ENCODE results near the gene BICDL1. TPM values are rescaled to one million over a fixed set of nuclear protein-coding genes. Genes with fewer than 3 reads are reported as not detected.
"Not testable (repeated sequence)": the region's sequence is repeated elsewhere in the genome, so short reads cannot be mapped to it uniquely, and the experiment has no call there.

The BICDL1 gene
- total RNA-seq, 1 experiment from 2014 or later, result 14.4 TPM

- H3K27me3 ChIP-seq (ENCODE audit: insufficient read depth, low read depth), result no peaks in the 10 kb centered on the region
- no peaks in the 10 kb centered on the region for H3K9me3 ChIP-seq (ENCODE audit: insufficient read depth, low read depth)
- no peak for DNase-seq
- H3F3A ChIP-seq (ENCODE audit: insufficient read depth, low read depth), result peaks cover 10% of the 10 kb centered on the region
- H3K4me2 ChIP-seq, result no peak overlapping the region
- no peak overlapping the region for H2AFZ ChIP-seq
- no peaks in the 10 kb centered on the region for H3K36me3 ChIP-seq (ENCODE audit: low read depth)
- H3K27ac ChIP-seq, result no peak overlapping the region
- no peak overlapping the region for H3K4me3 ChIP-seq
- H4K20me1 ChIP-seq (ENCODE audit: insufficient read depth), result no peaks in the 10 kb centered on the region
- ChIA-PET CTCF (no interaction called here), POLR2A (ENCODE audit: unreplicated experiment) (no interaction called here)
- no TSS peak for BruUV-seq (replicated peaks)
- H3K9me2 ChIP-seq (ENCODE audit: insufficient read depth), result no peaks in the 10 kb centered on the region
- TF ChIP-seq EZH2 (IDR thresholded peaks at IDR 0.05; ENCODE audit: low read depth), result no peak
- TF ChIP-seq, protein P1, sequence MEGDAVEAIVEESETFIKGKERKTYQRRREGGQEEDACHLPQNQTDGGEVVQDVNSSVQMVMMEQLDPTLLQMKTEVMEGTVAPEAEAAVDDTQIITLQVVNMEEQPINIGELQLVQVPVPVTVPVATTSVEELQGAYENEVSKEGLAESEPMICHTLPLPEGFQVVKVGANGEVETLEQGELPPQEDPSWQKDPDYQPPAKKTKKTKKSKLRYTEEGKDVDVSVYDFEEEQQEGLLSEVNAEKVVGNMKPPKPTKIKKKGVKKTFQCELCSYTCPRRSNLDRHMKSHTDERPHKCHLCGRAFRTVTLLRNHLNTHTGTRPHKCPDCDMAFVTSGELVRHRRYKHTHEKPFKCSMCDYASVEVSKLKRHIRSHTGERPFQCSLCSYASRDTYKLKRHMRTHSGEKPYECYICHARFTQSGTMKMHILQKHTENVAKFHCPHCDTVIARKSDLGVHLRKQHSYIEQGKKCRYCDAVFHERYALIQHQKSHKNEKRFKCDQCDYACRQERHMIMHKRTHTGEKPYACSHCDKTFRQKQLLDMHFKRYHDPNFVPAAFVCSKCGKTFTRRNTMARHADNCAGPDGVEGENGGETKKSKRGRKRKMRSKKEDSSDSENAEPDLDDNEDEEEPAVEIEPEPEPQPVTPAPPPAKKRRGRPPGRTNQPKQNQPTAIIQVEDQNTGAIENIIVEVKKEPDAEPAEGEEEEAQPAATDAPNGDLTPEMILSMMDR (conservative IDR thresholded peaks at IDR 0.05), result no peak
- H3K4me1 ChIP-seq (replicated peaks; ENCODE audit: insufficient read depth), result peaks cover 25% of the 10 kb centered on the region
- H3K79me2 ChIP-seq (ENCODE audit: low read depth), result no peaks in the 10 kb centered on the region
- intact Hi-C loops (cut with micrococcal nuclease; ENCODE audit: unreplicated experiment), result no loop called here
Observed at GRCh38 chr12:120015313-120015712, 26.3 kb downstream of the BICDL1 start.

DNA sequence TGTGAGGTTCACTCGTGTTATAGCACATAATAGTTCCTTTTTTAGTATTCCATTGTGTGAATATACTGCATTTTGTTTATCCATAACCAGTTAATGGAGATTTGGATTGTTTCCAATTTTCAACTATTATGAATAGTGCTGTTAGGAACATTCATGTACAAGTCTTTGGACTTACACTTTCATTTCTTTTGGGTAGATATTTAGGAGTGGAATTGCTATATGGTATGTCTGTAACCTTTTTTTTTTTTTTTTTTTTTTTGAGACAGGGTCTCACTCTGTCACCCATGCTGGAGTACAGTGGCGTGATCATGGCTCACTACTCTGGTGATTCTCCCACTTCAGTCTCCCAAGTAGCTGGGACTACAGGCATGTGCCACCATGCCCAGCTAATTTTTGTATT, 27.2 kb downstream of the BICDL1 start:
- H3F3A ChIP-seq (ENCODE audit: insufficient read depth, low read depth), result peaks cover 10% of the 10 kb centered on the region
- BruUV-seq (replicated peaks); H3K79me2 ChIP-seq (ENCODE audit: low read depth); H3K4me3 ChIP-seq; intact Hi-C loops (cut with micrococcal nuclease; ENCODE audit: unreplicated experiment); H3K4me2 ChIP-seq; H3K27ac ChIP-seq; H3K9me3 ChIP-seq (ENCODE audit: insufficient read depth, low read depth); CTCF ChIA-PET; H3K9me2 ChIP-seq (ENCODE audit: insufficient read depth); H3K36me3 ChIP-seq (ENCODE audit: low read depth); H4K20me1 ChIP-seq (ENCODE audit: insufficient read depth); H2AFZ ChIP-seq; DNase-seq; POLR2A ChIA-PET (ENCODE audit: unreplicated experiment); H3K27me3 ChIP-seq (ENCODE audit: insufficient read depth, low read depth): not testable (repeated sequence)
- H3K4me1 ChIP-seq (replicated peaks; ENCODE audit: insufficient read depth), result peaks cover 16% of the 10 kb centered on the region

DNA sequence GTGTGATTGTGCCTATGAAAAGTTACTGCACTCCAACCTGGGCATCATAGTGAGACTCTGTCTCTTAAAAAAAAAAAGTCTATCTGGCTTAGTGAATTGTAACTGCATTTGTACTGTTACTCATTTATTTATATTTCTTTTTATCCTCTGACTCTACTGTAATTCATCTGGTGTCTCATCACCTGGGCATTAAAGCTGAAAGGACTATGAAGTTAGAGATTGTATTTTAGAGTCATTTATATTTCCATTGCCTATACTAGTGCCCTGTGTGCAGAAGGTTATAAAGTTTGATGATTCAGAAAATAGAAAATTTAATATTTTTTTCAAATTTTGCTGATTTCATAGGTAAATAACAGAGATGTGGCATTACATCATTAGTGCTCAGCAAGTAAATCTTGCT, 30.2 kb downstream of the BICDL1 start:
- Histone ChIP-seq H3K4me1 (replicated peaks; ENCODE audit: insufficient read depth) (peaks cover 4% of the 10 kb centered on the region), H3K4me3 (no peak overlapping the region), H3K27ac (no peak overlapping the region), H3K4me2 (no peak overlapping the region), H4K20me1 (ENCODE audit: insufficient read depth) (no peaks in the 10 kb centered on the region), H3K36me3 (ENCODE audit: low read depth) (no peaks in the 10 kb centered on the region), H3K27me3 (ENCODE audit: insufficient read depth, low read depth) (no peaks in the 10 kb centered on the region), H3K79me2 (ENCODE audit: low read depth) (no peaks in the 10 kb centered on the region), H3K9me2 (ENCODE audit: insufficient read depth) (no peaks in the 10 kb centered on the region), H2AFZ (no peak overlapping the region), H3F3A (ENCODE audit: insufficient read depth, low read depth) (peaks cover 4% of the 10 kb centered on the region; the same call in 1 of the 2 replicates), H3K9me3 (ENCODE audit: insufficient read depth, low read depth) (no peaks in the 10 kb centered on the region)
- no peak for TF ChIP-seq EZH2 (IDR thresholded peaks at IDR 0.05; ENCODE audit: low read depth)
- TF ChIP-seq, protein P1 (conservative IDR thresholded peaks at IDR 0.05), result no peak
- ChIA-PET POLR2A (ENCODE audit: unreplicated experiment) (no interaction called here), CTCF (no interaction called here)
- BruUV-seq (replicated peaks), result no TSS peak
- DNase-seq, result no peak
- intact Hi-C loops (cut with micrococcal nuclease; ENCODE audit: unreplicated experiment), result no loop called here

GRCh38 chr12:120019938-120020337, 30.9 kb downstream of the BICDL1 start:
- H3K4me2 ChIP-seq, result no peak overlapping the region
- no peaks in the 10 kb centered on the region for H3K9me2 ChIP-seq (ENCODE audit: insufficient read depth)
- no peaks in the 10 kb centered on the region for H3K9me3 ChIP-seq (ENCODE audit: insufficient read depth, low read depth)
- H3K27ac ChIP-seq, result no peak overlapping the region
- no peak overlapping the region for H3K4me3 ChIP-seq
- POLR2A ChIA-PET (ENCODE audit: unreplicated experiment), result no interaction called here
- BruUV-seq (replicated peaks), result no TSS peak
- CTCF ChIA-PET, result interaction anchor here (0.6 kb wide), 1 partner anchor 347 kb away, joined by 9 read pairs; no protein-coding TSS in a partner anchor
- DNase-seq, result no peak
- intact Hi-C loops (cut with micrococcal nuclease; ENCODE audit: unreplicated experiment), result no loop called here
- H3K36me3 ChIP-seq (ENCODE audit: low read depth), result no peaks in the 10 kb centered on the region
- H3K27me3 ChIP-seq (ENCODE audit: insufficient read depth, low read depth), result no peaks in the 10 kb centered on the region
- no peak overlapping the region for H2AFZ ChIP-seq
- H3K4me1 ChIP-seq (replicated peaks; ENCODE audit: insufficient read depth), result no peaks in the 10 kb centered on the region; the same call in 1 of the 2 replicates
- no peaks in the 10 kb centered on the region for H3F3A ChIP-seq (ENCODE audit: insufficient read depth, low read depth)
- TF ChIP-seq EZH2 (IDR thresholded peaks at IDR 0.05; ENCODE audit: low read depth), result no peak
- TF ChIP-seq, protein P1 (conservative IDR thresholded peaks at IDR 0.05), result no peak
- no peaks in the 10 kb centered on the region for H3K79me2 ChIP-seq (ENCODE audit: low read depth)
- H4K20me1 ChIP-seq (ENCODE audit: insufficient read depth), result no peaks in the 10 kb centered on the region

Data from PC-9 (cell line).